ENCODE data around the gene LHFPL6. TPM values are rescaled to one million over a fixed set of nuclear protein-coding genes. Genes with fewer than 3 reads are reported as not detected.

The LHFPL6 gene
- total and polyA plus RNA-seq, 10 of the 15 experiments (the other 5 are each of a cell fraction or from before 2014, with no cell fraction given), result 0.11 to 4.6 (median 0.41) TPM

DNA sequence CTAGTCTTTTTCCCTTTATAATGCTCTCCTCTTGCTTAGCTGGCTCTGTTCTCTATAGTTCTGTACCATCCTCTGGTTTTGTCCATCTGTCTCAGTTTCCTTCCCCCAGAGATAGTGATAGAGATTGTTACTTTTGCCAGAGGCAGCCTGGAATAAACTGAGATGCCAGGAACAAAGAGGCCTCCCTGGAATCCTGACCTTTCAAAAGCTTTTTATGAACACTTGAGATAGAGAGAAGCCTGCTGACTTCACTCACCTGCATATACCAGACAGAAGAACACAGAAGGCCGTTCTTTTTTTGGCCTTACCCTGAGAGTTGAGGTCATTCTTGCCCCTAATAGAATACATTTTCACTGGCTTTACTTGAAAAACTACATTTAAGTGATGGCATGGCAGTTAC lies 150.2 kb downstream of the LHFPL6 start:
- TF ChIP-seq TBL1XR1 (IDR thresholded peaks at IDR 0.05; ENCODE audit: low read depth, low read length) (no peak), SUPT20H (IDR thresholded peaks at IDR 0.05; ENCODE audit: borderline replicate concordance, control insufficient read depth, low read depth, low read length) (no peak), MEF2A (IDR thresholded peaks at IDR 0.05; ENCODE audit: insufficient read depth, low read depth, low read length) (no peak), JUND (IDR thresholded peaks at IDR 0.05; ENCODE audit: low read depth, low read length) (no peak), ETV6 (conservative IDR thresholded peaks at IDR 0.05 in 1 of 2, IDR thresholded peaks at IDR 0.05 in 1 of 2; ENCODE audit: borderline replicate concordance in 1 of 2, low read depth in 1 of 2) (no peak), CTCF (IDR thresholded peaks at IDR 0.05 in 2 of 3, conservative IDR thresholded peaks at IDR 0.05 in 1 of 3; ENCODE audit: control insufficient read depth in 2 of 3, extremely low read depth in 1 of 3, insufficient read depth in 1 of 3, low read depth in 3 of 3, low read length in 3 of 3) (no peak), USF1 (IDR thresholded peaks at IDR 0.05; ENCODE audit: borderline replicate concordance, extremely low read length, insufficient read depth, low read depth, low read length) (no peak), HCFC1 (IDR thresholded peaks at IDR 0.05; ENCODE audit: low read length) (no peak)
- no peak for FAIRE-seq
- H3K4me1 ChIP-seq (ENCODE audit: control insufficient read depth, insufficient read depth, low read length), result no peaks in the 10 kb centered on the region
- H3K4me2 ChIP-seq (ENCODE audit: control insufficient read depth, insufficient read depth), result no peak overlapping the region
- H4K20me1 ChIP-seq (ENCODE audit: control insufficient read depth, insufficient read depth), result no peaks in the 10 kb centered on the region
- WGBS (ENCODE audit: insufficient coverage, insufficient replicate concordance, low lambda C conversion rate, missing lambda C conversion rate), result 9% methylated on average over 1 of the region's 1 CpG
- H3K79me2 ChIP-seq (ENCODE audit: control insufficient read depth, insufficient read depth, low read length), result no peaks in the 10 kb centered on the region
- no peaks in the 10 kb centered on the region for H3K27me3 ChIP-seq (replicated peaks in 1 of 2; ENCODE audit: control insufficient read depth in 2 of 2, insufficient read depth in 2 of 2, low read length in 1 of 2)
- POLR2A ChIA-PET, result no interaction called here
- intact Hi-C loops (cut with micrococcal nuclease; ENCODE audit: unreplicated experiment) (no loop called here), in situ Hi-C loops (cut with MboI) (no loop called here)
- BruUV-seq (replicated peaks), result no TSS peak
- no peak overlapping the region for H3K27ac ChIP-seq (ENCODE audit: control insufficient read depth, insufficient read depth)
- no peaks in the 10 kb centered on the region for H3K9me3 ChIP-seq (replicated peaks; ENCODE audit: control insufficient read depth, insufficient read depth, low read length)
- CTCF ChIA-PET, result interaction anchor here (0.8 kb wide), 1 partner anchor 159 kb away, joined by 4 read pairs; no protein-coding TSS in a partner anchor
- H3K9ac ChIP-seq (ENCODE audit: control insufficient read depth, insufficient read depth, low read length), result no peak overlapping the region
- H3K36me3 ChIP-seq (ENCODE audit: control insufficient read depth in 2 of 2, insufficient read depth in 2 of 2, low read length in 1 of 2), result no peaks in the 10 kb centered on the region
- SMC1A ChIA-PET (ENCODE audit: uncharacterized antibody, unreplicated experiment), result interaction anchor here (0.8 to 1.5 kb wide), 3 partner anchors 10 to 114 kb away, joined by 3 to 4 read pairs (median 3); no protein-coding TSS in a partner anchor
- no peak overlapping the region for H2AFZ ChIP-seq (ENCODE audit: control insufficient read depth, low read depth, low read length)
- no peak overlapping the region for H3K4me3 ChIP-seq
- no peak for ATAC-seq
- no peak for DNase-seq (ENCODE audit: low read depth, low spot score)
- RAD21 ChIA-PET (ENCODE audit: unreplicated experiment), result interaction anchor here (1.6 kb wide), 1 partner anchor 158 kb away, joined by 4 read pairs; no protein-coding TSS in a partner anchor
